H1 (cell line): ENCODE measurements around the gene MOB2. TPM values are rescaled to one million over a fixed set of nuclear protein-coding genes. Genes with fewer than 3 reads are reported as not detected.

Experiments
- ATF3 ChIP-seq: IDR thresholded peaks from 2 replicates; pipeline ENCODE4 v1.6.1; 2011; ENCODE audit warnings: low read depth, mild to moderate bottlenecking, low read length; ENCODE audit not compliant: insufficient read depth
- CHD1 ChIP-seq: IDR thresholded peaks from 2 replicates; pipeline ENCODE4 v1.6.1; 2012; ENCODE audit warnings: low read depth, low read length, improper control_type of control experiment
- CTBP2 ChIP-seq: IDR thresholded peaks from 2 replicates; pipeline ENCODE4 v1.7.0; 2011; ENCODE audit warnings: borderline replicate concordance, mild to moderate bottlenecking, moderate library complexity, mixed read lengths, low read length; ENCODE audit not compliant: insufficient read depth, insufficient read length
- CTCF ChIP-seq, 3 experiments: IDR thresholded peaks; 1 replicate in 2 of 3; 2 replicates in 1 of 3; pipeline versions ENCODE4 v1.5.1 to v1.6.1; 2011; ENCODE audit warnings: low read length in 3 of 3, mild to moderate bottlenecking in 3 of 3, inconsistent platforms in 2 of 3, low read depth in 1 of 3, moderate library complexity in 1 of 3; ENCODE audit not compliant: insufficient read depth in 1 of 3; ENCODE audit errors: control extremely low read depth in 1 of 3
- HDAC6 ChIP-seq: IDR thresholded peaks from one replicate; pipeline ENCODE4 v1.7.1; 2012; ENCODE audit warnings: low read depth, mild to moderate bottlenecking, inconsistent platforms, low read length, moderate library complexity
- MAFK ChIP-seq: IDR thresholded peaks from 2 replicates; pipeline ENCODE4 v1.6.1; 2012; ENCODE audit warnings: low read depth, mild to moderate bottlenecking, improper control_type of control experiment, low read length
- RNF2 ChIP-seq: fragments of 200-900, 300-1000 bp; sonication (generic); IDR thresholded peaks from 2 replicates; pipeline ENCODE4 v1.7.1; 2016; ENCODE audit warnings: borderline replicate concordance, low read depth, mild to moderate bottlenecking, antibody characterized with exemption, low read length; ENCODE audit not compliant: poor library complexity, severe bottlenecking; ENCODE audit errors: missing control alignments
- SUZ12 ChIP-seq: fragments of 200-600 bp; sonication (generic); IDR thresholded peaks from 2 replicates; pipeline ENCODE4 v1.6.1; 2012; ENCODE audit warnings: mild to moderate bottlenecking, inconsistent platforms, low read length, moderate library complexity, mixed read lengths
- polyA plus RNA-seq, 7 experiments: library from polyadenylated mRNA; depleted of rRNA in 3 of 7; stranded (reverse) in 5 of 7; unstranded in 2 of 7; fragments of >200 nt in 5 of 7; fragments of 200-250 nt in 2 of 7; gene quantifications; 1 replicate in 5 of 7; 2 replicates in 1 of 7; 4 replicates in 1 of 7; pipeline versions ENCODE4 v1.2.1 to v1.2.3, GENCODE V29; 2011 to 2013; ENCODE audit warnings: missing spikeins in 2 of 7, mixed read lengths in 2 of 7
- total RNA-seq: library from RNA; stranded (reverse); fragmentation: NEBNext Ultra II Directional; extraction: Animal tissue kit (Norgen Biotek cat#: 25700); gene quantifications from 2 replicates; pipeline ENCODE4 v1.2.1, GENCODE V29; 2021

MOB2 gene
- total and polyA plus RNA-seq, 2 of the 8 experiments (the other 6 are each of a cell fraction or from before 2014, with no cell fraction given) = 18.6 to 28.2 TPM

- TF ChIP-seq CTCF (IDR thresholded peaks at IDR 0.05; ENCODE audit: control extremely low read depth in 1 of 3, insufficient read depth in 1 of 3, low read depth in 1 of 3, low read length in 3 of 3) = no peak
- no peak for TF ChIP-seq CHD1
- TF ChIP-seq RNF2 = no peak
- TF ChIP-seq HDAC6 = no peak
- TF ChIP-seq MAFK = no peak
- TF ChIP-seq SUZ12 = no peak
- TF ChIP-seq ATF3 = no peak
- TF ChIP-seq CTBP2 = no peak
Measured at GRCh38 chr11:1511937-1512496, 25.4 kb upstream of the MOB2 start (continued).
